MM.1S (cell line): ENCODE measurements around the gene EXOC3.

ENCODE experiments used
- EZH2 ChIP-seq: fragments of 300-600 bp; sonication (generic); optimal IDR thresholded peaks from 2 replicates; pipeline ENCODE3; 2017; ENCODE audit warnings: low read depth, mild to moderate bottlenecking, antibody characterized with exemption, low read length, mixed read lengths
- TF ChIP-seq, protein P1 (sequence below): fragments of 300-600 bp; sonication (generic); IDR thresholded peaks from 2 replicates; pipeline ENCODE4 v1.5.1; 2016; ENCODE audit warnings: antibody characterized with exemption, low read length, mixed read lengths

DNA sequence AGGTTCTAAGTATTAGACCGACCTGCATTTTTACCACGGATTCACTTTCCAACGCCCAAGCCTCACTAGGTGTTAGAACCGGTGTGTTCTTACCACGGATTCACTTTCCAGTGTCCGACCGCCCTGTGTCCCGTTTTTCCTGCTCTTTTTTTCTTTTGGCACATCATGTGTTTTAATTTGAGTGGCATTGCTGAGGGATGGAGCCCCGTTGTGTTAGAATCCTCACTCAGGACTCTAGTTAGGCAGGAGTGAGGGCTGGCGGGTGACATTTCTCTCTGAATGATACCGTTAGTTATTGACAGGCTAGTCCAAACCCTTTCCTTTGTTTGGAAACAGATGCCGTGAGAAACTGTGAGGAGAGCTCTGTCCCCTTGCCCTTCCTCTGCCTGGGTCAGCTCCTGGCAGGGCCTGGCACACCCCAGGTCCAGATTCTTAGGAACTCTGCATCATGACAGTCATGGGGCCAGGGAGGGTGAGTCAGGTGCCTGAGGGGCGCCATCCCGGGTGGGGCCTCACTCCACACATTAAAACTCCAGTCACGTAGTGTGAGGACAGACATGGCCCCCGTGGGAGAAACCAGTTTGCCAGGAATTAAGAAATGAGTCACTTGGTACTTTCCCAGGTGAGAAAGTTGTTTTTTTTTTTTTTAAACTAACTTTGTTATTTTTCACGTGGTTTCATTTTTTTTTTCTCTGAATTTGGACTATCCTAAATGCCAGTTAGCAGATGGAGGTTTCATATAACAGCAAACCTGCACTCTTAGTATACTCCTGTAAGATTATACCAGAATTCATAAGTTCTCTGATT is 15.8 kb downstream of the EXOC3 start:
- TF ChIP-seq, protein P1, sequence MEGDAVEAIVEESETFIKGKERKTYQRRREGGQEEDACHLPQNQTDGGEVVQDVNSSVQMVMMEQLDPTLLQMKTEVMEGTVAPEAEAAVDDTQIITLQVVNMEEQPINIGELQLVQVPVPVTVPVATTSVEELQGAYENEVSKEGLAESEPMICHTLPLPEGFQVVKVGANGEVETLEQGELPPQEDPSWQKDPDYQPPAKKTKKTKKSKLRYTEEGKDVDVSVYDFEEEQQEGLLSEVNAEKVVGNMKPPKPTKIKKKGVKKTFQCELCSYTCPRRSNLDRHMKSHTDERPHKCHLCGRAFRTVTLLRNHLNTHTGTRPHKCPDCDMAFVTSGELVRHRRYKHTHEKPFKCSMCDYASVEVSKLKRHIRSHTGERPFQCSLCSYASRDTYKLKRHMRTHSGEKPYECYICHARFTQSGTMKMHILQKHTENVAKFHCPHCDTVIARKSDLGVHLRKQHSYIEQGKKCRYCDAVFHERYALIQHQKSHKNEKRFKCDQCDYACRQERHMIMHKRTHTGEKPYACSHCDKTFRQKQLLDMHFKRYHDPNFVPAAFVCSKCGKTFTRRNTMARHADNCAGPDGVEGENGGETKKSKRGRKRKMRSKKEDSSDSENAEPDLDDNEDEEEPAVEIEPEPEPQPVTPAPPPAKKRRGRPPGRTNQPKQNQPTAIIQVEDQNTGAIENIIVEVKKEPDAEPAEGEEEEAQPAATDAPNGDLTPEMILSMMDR, result no peak
- TF ChIP-seq EZH2, result no peak
